ENCODE measurements around the gene TBC1D22A. TPM values are rescaled to one million over a fixed set of nuclear protein-coding genes. Genes with fewer than 3 reads are reported as not detected.

TBC1D22A gene
- total RNA-seq, 1 donor = 16.7 TPM

- DNase-seq (ENCODE audit: low read depth in 2 of 3, low spot score in 2 of 3) = no peak
Measured at GRCh38 chr22:47083379-47083986, 321.0 kb downstream of the TBC1D22A start.

GRCh38 chr22:47084226-47084625 lies 321.8 kb downstream of the TBC1D22A start:
- no peak for DNase-seq (ENCODE audit: low read depth in 2 of 3, low spot score in 2 of 3)

DNA sequence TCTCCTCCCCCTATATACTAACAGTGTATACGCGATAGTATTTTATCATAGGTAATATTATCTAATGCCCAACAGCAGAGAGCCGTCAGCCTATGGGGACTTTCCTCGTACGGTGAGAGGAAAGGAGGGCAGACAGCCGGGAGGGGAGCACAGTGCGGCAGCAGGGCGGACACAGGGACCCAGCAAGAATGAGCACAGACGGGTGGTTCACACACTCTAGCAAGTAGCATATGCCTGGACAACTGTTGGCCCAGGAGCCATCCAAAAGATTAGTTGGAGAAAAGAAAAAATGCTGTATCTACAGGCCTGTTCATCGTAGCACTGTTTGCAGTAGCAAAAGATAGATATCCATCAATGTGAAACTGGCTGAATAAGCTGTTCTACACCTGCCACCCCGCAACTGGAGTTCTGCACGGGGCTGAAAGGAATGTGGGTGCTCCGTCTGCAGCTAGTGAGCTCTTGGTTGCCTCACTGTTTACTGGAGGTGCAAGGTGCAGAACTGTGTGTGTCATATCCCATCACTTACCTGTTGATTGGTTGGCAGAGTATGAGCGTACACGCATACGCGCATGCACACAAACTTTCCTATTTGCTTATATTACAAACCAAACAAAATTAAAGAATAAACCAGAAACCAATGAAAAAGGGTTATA lies 324.3 kb downstream of the TBC1D22A start:
- DNase-seq (ENCODE audit: low read depth in 2 of 3, low spot score in 2 of 3) = no peak

DNA sequence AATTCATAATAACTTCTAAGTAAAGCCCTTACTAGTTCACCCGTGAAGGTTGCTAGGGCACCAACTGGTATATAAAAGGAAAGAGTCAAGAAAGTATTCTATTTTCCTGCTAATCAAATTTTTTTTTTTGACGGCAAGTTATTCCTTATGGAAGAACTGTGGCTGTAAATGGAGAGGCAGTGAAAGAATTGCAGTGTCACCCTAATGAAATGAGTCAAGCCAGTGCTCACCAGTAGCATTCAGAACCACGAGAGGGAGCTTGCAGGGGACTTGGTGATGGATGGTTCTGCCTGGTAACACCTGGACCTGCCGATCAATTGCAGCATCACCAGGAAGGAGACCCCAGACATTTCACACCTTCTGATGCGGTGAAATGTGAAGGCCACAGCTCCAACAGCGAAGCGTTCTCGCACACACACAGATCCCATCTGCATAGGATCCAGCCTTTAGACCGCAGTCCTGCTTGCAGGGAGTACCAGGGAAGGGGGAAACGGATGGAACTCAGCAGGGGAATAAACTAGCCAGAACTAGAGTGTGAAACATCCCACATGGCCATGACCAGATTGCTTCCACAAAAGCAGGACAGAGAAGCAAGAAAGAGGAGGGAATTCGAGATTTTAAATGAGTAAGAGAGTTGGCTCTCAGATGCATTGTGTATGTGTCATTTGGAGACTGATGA lies 326.2 kb downstream of the TBC1D22A start:
- DNase-seq (ENCODE audit: low read depth in 2 of 3, low spot score in 2 of 3) = no peak

DNA sequence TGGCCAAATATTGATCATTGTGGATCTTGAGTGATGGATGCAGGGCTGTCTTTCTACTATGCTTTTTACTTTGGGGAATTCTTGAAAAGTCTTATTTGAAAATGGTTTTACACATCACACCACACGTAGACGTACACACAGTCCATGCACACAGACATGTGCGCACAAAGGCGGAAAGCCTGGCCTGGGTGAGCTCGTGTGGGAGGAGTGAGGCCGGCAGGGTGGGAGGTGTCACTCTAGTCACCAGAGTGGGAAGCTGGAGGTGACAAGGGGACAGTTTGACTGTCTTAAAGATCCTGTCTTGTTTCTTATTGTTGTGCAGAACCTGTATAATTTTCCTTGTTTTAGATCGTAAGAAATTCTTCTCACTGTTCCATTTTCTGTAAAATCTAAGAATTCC lies 326.9 kb downstream of the TBC1D22A start:
- DNase-seq (ENCODE audit: low read depth in 2 of 3, low spot score in 2 of 3) = no peak

DNA sequence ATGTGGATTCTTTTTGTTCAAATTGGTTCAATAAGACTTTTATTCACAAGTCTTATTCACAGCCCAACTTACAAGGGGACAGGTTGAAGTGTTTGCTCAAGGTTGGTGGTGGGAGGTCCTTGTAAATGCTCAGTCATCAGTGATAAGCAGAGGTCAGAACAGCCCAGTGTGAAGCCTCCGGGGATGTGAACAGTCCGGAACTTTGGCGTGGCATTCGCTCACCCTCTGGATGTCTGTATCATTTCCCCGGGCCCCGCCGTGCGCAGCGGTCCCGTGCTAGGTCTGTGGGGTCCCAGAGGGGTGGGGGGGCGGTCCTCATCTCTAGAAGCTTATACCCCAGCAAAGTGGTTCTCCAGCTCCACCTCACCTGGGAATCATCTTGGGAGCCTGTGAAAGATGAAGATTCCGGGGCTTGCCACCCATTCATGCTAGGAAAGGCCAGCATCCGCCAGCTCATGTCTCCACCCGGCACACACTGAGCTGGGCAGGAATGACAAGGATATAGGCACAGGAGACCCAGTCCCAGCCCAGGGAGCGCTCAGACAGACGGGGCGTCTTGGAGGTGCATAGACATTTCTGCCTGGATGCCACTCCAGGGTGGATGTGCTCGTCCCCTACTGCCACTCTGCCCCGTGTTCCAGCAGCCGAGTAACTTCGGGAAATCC lies 327.5 kb downstream of the TBC1D22A start:
- no peak for DNase-seq (ENCODE audit: low read depth in 2 of 3, low spot score in 2 of 3)

DNA sequence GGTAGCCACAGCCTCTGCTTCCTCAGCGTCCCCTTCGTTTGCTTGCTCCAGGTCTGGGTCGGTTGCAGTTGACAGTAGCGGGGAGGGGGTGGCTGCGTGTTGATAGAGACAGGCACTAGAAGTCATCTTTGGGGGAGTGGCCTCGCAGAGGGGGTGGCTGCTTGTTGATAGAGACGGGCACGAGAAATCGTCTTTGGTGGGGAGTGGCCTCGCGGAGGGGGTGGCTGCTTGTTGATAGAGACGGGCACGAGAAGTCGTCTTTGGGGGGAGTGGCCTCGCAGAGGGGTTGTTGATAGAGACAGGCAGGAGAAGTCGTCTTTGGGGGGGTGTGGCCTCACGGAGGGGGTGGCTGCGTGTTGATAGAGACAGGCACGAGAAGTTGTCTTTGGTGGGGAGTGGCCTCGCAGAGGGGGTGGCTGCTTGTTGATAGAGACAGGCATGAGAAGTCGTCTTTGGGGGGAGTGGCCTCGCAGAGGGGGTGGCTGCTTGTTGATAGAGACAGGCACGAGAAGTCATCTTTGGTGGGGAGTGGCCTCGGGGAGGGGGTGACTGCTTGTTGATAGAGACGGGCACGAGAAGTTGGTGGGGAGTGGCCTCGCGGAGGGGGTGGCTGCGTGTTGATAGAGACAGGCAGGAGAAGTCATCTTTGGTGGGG lies 328.3 kb downstream of the TBC1D22A start:
- peak in 2 of 3 donors; percentile 54 to 62 for DNase-seq (ENCODE audit: low read depth in 2 of 3, low spot score in 2 of 3)

DNA sequence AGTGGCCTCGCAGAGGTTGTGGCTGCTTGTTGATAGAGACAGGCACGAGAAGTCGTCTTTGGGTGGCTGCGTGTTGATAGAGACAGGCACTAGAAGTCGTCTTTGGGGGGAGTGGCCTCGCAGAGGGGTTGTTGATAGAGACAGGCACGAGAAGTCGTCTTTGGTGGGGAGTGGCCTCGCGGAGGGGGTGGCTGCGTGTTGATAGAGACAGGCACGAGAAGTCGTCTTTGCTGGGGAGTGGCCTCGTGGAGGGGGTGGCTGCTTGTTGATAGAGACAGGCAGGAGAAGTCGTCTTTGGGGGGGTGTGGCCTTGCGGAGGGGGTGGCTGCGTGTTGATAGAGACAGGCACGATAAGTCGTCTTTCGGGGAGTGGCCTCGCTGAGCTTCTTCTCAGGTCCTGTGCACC lies 328.8 kb downstream of the TBC1D22A start:
- DNase-seq (ENCODE audit: low read depth in 2 of 3, low spot score in 2 of 3) = no peak

GRCh38 chr22:47091921-47092700 lies 329.7 kb downstream of the TBC1D22A start:
- no peak for DNase-seq (ENCODE audit: low read depth in 2 of 3, low spot score in 2 of 3)

GRCh38 chr22:47092896-47093311 lies 330.5 kb downstream of the TBC1D22A start:
- no peak for DNase-seq (ENCODE audit: low read depth in 2 of 3, low spot score in 2 of 3)

DNA sequence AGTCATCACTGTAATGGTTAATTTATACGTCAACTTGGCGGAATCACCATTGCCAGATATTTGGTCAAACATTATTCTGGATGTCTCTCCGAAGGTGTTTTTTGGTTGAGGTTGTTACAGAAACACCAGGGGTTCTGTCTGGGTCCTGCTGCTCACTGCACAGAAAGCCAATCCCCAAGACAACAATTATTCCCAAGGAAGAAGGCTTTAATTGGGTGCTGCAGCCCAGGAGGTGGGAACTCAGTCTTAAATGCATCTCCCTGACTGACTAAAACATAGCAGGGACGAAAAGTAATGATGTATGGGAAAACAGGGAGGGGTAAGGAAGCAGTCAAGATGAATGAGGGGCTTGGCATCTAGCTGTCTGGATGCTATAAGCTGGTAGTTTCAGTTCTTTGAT lies 331.3 kb downstream of the TBC1D22A start:
- DNase-seq (ENCODE audit: low read depth in 2 of 3, low spot score in 2 of 3) = no peak

- DNase-seq (ENCODE audit: low read depth in 2 of 3, low spot score in 2 of 3) = no peak
Measured at GRCh38 chr22:47094861-47095330, 332.4 kb downstream of the TBC1D22A start.

DNA sequence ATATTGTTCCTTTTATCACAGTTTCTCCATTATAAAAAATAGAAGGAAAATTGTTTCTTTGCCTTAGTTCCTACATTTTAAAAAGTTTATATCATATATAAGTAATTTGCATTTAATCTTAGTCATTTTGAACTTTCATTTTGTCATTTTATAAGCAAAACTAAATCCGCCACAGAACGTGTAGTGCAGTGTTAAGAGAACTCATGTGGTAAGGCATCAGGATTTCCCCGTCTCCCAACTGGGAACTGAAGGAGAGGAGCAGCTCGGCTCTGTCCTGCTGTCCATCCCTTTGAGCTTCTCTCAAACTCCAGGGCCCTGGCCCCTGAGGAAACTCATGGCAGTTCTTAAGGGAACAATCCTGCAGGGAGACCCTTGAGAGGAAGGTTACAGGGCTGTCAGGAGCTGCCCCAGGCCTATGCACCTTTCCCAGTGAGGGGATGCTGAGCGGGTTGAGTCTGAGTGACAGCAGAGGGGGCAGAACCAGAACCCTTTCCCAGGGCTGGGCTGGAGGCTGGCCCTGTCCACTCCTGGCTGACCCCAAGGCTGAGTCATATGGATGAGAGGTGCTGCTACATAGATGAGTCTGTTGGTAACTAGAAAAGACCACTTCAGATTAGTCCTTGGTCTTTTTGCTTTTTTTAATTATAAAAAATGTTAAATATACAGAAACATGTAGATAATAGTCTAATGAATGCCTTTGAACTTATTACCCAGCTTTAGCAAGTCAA lies 333.1 kb downstream of the TBC1D22A start:
- DNase-seq (ENCODE audit: low read depth in 2 of 3, low spot score in 2 of 3) = no peak

GRCh38 chr22:47098121-47098520 lies 335.7 kb downstream of the TBC1D22A start:
- no peak for DNase-seq (ENCODE audit: low read depth in 2 of 3, low spot score in 2 of 3)

GRCh38 chr22:47098554-47098953 lies 336.1 kb downstream of the TBC1D22A start:
- no peak for DNase-seq (ENCODE audit: low read depth in 2 of 3, low spot score in 2 of 3)

- no peak for DNase-seq (ENCODE audit: low read depth in 2 of 3, low spot score in 2 of 3)
Measured at GRCh38 chr22:47100019-47100418, 337.6 kb downstream of the TBC1D22A start.

DNA sequence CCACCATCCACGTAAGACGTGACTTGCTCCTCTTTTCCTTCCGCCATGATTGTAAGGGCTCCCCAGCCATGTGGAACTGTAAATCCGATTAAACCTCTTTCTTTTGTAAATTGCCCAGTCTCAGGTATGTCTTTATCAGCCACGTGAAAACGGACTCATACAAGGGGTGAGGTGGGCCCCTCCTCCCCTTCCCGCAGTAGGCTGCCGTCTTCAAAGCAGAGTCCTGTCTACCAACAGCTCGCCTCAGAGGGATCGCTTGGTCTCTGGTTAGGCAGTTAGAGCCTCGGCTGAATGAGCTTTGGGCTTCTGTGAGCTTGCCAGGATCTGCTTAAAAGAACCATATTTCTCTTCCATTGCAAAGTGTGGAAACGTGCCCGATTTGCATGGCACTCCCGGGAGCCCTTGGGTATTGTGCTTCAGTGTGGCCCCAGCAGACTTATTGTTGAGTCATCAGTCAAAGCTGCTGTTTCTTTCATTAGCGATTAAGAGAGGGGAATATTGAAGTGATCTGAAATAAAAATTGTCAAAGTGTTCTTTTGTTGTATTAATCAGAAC lies 338.3 kb downstream of the TBC1D22A start:
- DNase-seq (ENCODE audit: low read depth in 2 of 3, low spot score in 2 of 3) = no peak

GRCh38 chr22:47101321-47101885 lies 339.0 kb downstream of the TBC1D22A start:
- no peak for DNase-seq (ENCODE audit: low read depth in 2 of 3, low spot score in 2 of 3)

GRCh38 chr22:47102081-47102480 lies 339.6 kb downstream of the TBC1D22A start:
- DNase-seq (ENCODE audit: low read depth in 2 of 3, low spot score in 2 of 3) = no peak
